ENCODE data around the gene CCDC116.

Gene CCDC116

DNA sequence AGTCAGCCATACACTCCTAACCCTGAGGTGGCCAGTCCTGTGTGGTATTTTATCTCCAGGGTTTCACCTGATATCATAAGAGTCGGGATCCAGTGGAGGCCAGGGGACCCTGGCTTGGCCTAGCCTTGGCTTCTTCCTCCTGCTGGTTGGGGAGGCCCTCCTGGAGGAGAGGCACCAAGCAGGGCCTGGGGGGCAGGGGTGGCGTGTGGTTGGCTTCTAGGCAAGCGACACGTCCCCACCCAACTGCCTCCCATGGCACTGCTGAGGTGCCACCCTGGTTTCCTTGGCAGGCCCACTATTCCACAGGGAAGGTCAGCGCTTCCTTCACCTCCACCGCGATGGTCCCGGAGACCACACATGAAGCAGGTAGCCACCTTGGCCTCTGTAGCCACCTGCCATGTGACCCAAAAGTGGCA, 53.6 kb downstream of the CCDC116 start:
- no peak overlapping the region for H3K4me3 ChIP-seq (replicated peaks; ENCODE audit: low read depth, low read length)
- TF ChIP-seq CTCF (IDR thresholded peaks at IDR 0.05; ENCODE audit: low read length, missing control alignments) = no peak
- no peak for DNase-seq (ENCODE audit: low read depth)

All from fibroblast of pulmonary artery (primary cell).